Epidermal melanocyte (primary cell): ENCODE data around the gene GRID2.
"Not testable (repeated sequence)": the region's sequence is repeated elsewhere in the genome, so short reads cannot be mapped to it uniquely, and the experiment has no call there.

Experiments used
- DNase-seq: peaks from one replicate; pipeline ENCODE4 v3.0.0; 2011; ENCODE audit warnings: low spot score; ENCODE audit not compliant: insufficient read length

The GRID2 gene

DNA sequence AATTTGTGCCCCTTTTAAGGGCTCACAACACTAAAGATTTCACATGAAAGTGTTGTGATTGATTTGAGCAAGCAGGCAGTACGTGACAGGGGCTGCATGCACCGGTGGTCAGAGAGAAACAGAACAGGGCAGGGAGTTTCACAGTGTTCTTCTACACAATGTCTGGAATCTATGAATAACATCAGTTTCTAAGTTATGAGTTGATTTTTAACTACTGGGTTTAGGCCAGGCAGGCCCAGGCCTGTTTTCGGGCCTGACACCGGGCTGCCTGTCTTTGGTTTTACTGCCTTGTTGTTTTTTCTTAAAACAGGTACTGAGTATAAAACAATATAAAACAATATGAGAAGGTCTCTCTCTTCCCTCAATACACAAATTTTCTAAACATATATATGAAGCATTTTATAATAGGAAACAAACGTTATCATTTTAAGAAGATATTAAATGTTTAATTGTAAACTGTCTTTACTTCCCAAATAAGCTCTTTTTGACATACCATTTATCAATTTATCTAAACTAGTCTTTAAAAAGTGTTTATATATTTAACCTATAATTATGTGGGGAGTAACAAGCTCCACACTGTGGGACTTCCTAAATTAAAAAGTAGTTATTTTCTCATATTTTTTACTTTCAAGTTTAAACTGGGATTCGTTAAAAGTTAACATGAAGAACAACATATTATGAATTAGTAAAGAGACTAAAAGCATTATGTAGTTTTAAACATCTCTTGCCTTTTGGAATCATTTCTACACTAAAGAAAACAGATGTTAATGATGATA is 997.2 kb downstream of the GRID2 start:
- DNase-seq, result not testable (repeated sequence)

DNA sequence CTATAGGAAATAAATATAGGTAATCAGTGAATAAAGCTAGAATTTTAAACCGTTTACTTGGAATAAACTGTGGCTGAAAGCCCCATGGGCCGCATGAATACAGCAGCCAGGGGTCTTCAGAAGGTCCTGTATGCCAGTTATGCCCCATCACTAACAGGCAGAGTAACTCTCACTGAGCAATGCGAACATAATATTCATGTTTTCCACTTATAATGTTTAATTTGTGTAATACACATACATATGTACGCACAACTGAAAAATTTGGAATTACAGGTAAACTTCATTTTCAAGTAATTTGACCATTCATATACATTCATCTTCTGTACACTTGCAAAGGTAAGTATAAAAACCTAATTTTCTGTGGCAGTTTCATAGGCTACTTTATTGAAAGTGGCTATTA is 998.5 kb downstream of the GRID2 start:
- DNase-seq, result no peak

DNA sequence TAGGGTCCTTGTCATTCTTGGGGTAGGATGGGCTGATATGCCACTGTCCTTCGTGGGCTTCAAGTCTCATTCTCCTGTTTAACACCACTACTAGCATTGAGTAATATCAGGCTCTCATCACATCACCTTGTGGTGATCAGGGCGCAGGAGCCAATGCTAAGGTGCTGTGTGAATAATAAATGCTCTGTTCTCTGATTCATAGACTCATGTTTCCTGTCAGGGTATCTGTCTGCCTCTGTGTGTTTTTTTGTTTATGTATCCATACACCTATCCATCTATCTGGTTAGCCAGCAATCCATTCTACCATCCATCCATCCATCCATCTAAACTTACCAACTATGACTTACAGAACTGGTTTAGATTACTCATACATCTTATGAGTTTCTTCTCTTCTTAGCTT is 999.7 kb downstream of the GRID2 start:
- DNase-seq, result no peak

DNA sequence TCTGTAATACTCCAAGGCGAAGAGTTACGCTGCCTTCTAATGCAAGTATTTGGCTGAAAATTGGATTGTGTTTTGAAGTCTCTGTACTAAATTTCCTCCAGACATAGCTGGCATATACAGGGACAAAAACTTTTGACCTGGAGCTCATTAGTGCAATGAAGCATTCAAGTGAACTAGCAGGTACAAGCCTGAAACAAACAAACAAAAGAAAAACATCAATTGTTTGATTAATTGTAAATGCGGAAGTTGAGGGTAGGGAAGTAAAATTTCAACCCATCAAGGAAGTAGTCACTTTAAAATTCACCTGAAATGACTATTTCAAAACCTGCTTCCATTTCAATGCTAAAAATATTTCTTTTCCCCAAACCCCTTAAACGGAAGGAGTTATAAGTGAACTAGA is 1008.5 kb downstream of the GRID2 start:
- no peak for DNase-seq

DNA sequence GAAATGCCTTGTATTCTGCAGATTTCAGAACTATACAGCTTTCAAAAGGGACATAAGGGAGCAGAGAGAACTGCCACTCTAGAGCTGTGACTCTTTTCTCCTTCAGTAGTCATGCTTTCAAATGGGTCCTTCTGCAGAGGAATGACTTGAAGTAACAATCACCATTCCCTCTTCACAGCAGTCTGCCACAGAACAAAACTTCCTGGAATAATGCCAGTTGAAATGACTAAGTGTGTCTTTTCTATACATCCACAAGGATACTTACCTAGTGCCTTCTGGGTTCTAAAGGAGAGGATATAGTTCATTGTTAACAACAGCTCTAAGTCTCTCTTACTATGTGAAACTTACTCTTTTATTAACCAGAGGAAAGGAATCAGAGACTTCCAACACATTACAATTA is 1009.4 kb downstream of the GRID2 start:
- DNase-seq, result no peak

DNA sequence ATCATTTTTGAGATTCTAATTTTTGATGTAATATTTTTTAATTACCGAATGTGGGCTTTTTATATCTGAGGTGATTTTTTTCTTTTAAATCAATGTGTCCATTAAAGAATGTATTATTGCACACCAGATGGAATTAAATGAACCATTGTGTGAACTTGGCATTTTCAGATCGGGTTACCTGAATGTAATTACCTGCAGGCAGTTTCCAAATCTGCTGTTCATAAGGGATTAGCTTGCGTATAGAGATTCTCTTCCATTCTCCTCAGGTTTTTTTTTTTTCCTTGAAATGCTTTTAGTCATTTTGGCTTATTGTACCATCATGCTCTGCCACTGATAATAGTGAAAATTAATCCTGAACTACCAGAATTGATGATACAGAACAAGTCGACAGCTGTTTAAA is 1013.3 kb downstream of the GRID2 start:
- DNase-seq, result no peak

DNA sequence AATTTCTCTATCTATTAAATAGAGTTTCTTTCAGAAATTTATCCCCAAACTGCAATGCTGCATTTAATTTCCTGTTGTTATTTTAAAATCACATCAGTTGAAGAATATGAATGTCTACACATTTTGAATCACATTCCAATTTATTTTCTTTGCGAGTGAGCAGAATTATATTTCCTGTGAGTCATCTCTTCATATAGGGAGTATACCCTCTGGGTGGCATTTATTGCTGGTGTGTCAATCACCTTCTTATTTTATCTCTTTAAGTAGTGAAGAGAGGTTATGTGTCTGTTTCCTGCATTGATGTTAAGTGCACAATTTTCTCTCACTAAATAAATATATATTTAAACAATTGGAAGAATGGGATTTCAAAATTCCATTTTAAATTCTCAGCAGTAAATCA is 1013.8 kb downstream of the GRID2 start:
- no peak for DNase-seq

DNA sequence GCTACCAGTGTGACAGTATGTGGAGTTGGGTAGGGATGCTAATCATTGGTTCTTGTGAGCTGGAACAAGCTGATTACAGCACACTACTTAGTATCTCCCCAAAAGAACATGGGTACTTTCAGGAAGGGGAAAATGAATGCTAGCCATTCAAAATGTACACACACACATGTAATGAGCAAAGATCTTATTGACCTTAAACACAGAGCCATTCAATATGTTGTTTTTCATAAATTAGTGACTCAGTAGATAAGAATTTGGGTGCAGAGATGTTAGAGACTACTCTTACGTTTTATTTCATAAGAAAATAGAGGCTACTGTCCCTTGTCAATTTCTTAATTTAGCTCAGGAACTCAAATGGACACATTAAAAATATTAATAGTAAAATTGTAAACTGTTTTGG is 1015.3 kb downstream of the GRID2 start:
- DNase-seq, result no peak

DNA sequence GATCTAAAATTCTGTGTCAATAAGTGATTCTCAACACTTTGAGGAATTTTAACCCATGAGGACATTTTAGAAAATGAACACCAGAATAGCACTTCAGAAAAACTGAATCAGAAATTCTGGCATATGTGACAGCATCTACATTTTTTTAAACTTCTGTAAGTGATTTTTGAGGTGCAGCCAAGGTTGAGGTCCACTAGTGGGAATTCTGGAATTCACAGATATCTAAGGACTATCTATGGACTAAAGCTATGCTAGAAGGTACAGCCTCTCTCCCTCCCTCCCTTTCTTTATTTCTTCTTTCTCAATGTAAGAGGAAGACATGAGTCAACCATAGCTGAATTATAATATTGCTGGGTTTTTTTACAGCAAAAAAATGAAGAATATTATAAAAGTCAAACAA is 1016.6 kb downstream of the GRID2 start:
- no peak for DNase-seq

DNA sequence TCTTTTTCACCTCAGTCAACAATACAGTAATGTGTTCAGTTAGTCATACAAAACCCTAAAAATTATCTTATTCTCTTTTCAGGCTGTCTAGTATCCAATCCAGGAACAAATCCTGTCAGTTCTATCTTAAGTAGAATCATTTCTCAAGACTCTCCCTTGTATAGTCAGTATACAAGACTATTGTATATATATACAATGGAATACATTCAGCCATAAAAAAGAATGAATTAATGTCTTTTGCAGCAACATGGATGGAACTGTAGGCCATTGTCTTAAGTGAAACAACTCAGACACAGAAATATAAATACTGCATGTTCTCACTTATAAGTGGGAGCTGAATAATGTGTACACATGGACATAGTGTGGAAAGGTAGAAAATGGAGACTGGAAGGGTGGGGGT is 1023.6 kb downstream of the GRID2 start:
- no peak for DNase-seq

DNA sequence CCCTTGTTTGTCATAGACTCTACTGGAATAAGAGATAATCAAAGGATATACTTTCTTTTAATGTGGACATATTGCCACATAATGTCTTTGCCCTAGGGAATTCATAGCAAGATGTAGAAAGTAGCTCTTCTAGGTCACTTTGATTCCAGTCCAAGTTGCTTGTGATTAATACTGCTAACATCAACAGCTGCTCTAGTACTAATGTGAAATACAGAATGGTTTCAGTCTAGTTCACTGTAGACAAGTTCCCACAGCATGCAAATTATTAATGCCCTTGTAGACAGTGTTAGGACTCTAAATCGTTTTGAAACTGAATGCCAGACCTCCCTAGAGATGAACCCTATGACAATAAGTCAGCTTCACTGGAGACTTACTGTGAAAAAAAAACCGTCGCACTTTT is 1030.2 kb downstream of the GRID2 start:
- no peak for DNase-seq

DNA sequence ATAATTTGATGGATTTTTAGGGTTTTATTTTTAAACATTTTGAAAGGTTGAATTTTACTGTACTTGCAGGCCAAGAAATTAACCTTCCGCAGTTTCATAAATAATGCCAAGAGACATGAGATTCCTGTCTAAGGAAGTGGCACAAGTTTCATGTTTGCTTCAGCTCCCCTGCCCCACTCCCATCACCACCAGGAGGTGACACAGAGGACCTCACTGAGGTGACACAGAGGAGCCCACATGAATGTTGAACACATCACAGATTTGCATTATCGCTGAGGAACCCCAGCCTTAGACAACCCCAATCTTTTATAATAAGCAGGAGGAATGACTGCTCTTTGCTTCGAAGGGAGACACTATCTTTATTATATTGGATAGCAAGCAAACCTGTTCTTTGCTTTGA is 1033.4 kb downstream of the GRID2 start:
- no peak for DNase-seq

DNA sequence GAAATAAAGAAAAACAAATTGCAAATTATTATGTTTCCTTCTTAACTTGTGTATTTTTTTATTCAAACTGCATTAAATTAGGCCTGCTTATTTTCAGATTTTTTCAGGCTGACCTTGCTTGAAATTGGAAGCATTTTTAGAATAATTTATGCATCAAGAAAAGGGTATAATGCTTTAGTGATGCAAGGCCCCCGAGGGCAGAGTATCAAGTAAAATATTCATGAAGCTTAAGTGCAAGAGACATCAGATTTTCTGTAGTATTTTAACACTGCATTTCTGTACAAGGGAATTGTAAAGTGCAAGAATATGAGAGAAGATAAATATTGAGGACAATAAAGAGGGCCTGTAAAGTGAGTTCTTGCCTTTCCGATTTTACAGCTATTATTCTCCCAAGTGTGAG is 1039.0 kb downstream of the GRID2 start:
- no peak for DNase-seq

DNA sequence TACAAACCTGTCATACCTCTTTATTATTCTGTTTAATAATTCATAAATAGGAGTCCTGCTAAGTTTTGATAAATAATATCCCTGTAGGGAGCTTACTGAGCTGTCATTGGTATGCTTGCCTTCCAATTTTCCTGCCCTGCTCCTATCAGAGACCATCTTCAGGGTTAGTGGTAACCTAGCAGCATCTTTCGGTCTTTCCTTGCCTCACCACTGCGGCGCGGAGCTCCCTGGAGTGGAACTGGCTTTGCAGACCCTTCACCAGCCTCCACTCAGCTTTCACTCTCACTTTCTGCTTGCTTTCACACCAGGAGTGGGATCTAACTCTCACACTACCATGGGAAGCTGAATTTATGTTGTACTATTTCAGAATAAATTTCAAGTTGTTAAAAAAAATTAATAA is 1043.1 kb downstream of the GRID2 start:
- no peak for DNase-seq

DNA sequence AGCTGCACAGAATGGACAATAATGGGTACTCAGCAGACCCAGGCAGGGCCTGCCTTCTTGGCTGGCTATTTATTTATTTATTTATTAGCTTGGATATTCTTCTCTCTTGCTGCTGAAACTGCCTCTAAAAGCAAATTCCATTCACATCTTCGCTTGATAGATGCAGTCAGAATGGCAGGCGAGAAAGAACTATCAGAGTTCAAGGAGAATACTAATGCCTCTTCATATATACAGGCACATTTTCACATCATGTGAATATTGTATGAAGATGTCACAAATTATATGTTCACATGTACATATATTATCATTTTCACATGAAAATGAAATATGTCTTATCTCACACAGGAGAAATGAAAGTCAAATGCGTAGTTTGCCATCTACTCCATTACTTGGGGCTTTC is 1045.1 kb downstream of the GRID2 start:
- DNase-seq, result no peak

DNA sequence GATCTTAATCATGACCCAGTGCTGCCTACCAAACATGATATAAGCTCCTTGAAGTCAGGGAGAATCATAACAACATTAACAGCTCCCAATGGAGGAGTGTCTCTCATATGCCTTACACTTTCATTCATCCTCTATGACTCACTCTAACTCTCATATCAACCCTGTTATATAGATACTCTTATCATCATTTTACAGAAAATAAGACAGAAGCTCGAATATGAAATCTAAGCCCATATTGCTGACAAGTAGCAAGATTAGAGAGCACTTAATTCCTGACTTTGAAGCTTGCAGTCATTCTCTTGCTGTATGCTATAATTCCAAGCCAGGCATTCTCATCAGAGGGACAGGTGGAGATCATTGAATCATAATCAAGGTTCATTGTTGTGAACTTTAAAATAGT is 1048.1 kb downstream of the GRID2 start:
- DNase-seq, result no peak

DNA sequence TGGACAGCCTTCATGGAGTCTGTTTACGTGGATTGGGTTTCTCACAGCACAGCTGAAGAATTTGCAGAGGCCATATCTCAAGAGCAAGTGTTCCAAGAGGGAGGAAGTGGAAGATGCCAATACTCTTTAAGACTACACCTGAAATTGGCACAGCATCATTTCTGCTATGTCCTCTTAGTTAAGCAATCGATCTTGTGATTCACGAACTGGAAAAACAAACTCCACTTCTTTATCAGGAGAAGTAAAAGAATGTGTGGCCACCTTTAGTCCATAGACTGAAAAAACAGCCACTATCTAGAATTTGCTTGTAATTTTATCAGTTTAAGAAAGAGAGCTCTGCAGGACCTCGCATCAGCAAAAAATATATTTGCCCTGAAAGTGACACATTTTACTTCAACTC is 1051.6 kb downstream of the GRID2 start:
- no peak for DNase-seq

DNA sequence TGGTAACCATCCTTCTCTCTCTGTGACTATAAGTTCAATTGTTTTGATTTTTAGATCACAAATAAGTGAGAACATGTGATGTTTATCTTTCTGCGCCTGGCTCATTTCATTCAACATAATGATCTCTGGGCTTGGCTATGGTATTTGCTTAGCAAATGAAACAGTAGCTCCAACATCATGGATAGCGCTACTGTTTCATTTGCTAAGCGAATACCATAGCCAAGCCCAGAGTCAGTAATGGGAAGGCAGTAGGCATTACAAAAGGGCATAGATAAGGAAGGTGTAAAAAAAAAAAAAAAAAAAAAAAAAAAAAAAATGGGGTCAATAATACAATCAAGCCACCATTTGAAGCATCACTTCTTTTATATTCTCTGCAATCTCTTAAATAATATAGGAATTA is 1055.8 kb downstream of the GRID2 start:
- no peak for DNase-seq

DNA sequence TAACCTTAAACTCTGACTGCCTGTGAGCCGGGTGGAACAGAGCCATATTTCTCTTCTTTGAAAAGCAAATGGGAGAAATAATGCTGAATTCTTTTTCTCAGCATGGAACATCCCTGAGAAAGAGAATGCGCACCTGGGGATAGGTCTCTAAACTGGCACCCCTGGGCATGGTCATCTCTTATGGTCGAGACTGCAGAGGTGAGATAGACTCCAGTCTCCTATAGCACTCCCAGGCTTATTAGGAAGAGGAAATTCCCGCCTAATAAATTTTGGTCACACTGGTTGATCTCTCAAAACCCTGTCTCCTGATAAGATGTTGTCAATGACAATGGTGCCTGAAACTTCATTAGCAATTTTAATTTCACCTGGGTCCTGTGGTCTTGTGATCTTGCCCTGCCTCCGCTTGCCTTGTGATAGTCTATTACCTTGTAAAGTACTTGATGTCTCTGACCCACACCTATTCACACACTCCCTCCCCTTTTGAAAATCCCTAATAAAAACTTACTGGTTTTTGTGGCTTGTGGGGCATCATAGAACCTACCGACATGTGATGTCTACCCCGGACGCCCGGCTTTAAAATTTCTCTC is 1062.5 kb downstream of the GRID2 start:
- DNase-seq, result not testable (repeated sequence)

DNA sequence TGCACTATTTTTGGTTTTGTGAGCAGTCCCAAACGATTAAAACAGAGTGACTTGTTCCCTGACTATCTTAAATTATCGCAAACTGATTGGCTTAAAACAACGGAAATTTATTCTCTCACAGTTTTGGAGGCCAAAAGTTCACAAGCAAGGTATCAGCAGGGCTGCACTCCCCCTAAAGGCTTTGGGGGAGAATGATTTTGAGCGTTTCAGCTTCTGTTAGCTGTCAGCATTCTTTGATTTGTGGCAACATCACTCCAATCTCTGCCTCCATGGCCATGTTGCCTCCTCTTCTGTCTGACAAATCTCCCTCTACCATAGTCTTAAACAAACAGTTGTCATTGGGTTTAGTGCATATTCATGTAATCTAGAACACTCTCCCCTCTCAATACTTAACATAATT is 1065.2 kb downstream of the GRID2 start:
- DNase-seq, result no peak

DNA sequence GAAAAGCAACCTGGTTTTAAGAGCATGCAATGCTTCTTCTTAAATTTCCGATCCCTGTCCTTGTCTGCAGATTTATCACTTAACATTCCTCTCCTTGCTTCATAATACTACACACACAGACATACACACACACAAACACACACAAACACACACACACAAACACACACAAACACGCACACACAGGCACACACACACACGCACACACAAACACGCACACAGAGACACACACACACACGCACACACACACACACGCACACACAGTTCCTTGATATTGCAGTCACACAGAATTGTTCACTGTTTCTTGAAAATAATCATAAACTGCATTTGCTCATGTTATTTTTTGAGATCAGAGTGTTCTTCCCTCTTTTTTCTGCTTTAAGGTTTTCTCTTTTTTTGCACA is 1066.5 kb downstream of the GRID2 start:
- no peak for DNase-seq

DNA sequence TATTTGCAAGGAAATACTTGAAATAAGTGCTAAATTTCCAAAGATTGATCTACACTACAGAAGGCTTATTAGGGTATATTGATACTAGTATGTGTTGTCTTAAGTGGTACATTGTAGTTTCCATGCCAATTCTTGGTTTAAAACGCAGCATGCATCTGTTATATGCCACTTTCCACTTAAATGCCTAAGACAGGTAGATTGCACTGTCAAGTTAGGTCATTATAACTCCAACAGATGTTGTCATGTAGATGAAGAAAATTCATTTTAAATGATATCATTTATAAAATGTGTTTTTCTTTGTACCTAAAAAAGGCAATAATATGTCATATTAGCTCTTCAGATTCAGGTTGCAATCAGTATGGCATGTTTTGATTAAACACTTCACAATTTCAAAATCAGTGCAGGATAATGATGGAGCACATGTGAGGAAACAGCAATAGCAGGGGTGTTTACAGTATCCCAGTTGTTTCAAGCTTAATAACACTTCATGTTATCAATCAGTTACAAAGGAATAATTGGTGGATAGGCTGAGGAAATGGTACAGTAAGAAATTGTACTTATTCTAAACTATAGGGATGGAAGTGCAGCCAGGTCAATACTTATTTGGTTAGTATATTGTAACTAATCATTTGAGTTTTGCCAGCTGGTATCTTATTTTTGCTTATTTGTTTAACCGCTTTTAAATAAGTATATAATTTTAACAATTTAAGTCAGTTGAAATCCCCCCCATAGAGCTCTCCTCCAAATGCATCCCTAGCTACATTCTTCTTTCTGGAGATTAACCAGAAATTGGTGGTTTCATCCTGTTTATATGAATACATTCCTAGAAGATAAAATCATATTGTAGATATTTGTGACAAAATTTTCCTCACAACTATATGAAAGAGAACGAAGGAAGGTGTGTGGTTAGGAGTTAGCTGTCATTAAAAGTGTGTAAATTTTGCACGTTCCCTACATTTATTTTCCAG is 1070.4 kb downstream of the GRID2 start:
- DNase-seq, result no peak
